HT-29 (cell line): ENCODE results near the gene AKAP9. TPM values are rescaled to one million over a fixed set of nuclear protein-coding genes. Genes with fewer than 3 reads are reported as not detected.
"Not testable (repeated sequence)": the region's sequence is repeated elsewhere in the genome, so short reads cannot be mapped to it uniquely, and the experiment has no call there.

Experiments
- DNase-seq: peaks from one replicate; pipeline ENCODE4 v3.0.0-alpha.2; 2015; ENCODE audit warnings: low spot score
- total RNA-seq: library from RNA; depleted of rRNA; stranded (reverse); fragments of >200 nt; shearing (Covaris generic); gene quantifications from 2 replicates; pipeline ENCODE4 v1.2.3, GENCODE V29; 2014

AKAP9 gene
- total RNA-seq, 1 experiment from 2014 or later, result 30.2 TPM

DNA sequence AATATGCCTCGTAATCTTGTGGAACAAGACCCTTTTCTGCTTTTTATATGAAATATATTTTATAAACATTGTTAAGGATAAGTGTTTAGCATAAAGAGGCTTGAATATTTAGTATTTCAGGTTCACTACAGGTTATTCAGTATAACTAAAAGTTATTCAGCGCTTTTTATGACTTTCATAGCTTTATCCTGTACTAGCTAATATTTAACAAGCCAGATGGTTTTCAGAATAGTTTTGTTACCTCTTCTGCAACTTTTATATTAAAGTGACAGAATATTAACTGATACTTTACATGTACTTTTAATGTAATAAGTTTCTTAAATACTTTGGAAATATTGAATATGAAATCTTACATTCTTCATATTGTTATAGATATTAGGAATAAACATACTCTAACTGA lies 118.2 kb downstream of the AKAP9 start:
- DNase-seq, result no peak

DNA sequence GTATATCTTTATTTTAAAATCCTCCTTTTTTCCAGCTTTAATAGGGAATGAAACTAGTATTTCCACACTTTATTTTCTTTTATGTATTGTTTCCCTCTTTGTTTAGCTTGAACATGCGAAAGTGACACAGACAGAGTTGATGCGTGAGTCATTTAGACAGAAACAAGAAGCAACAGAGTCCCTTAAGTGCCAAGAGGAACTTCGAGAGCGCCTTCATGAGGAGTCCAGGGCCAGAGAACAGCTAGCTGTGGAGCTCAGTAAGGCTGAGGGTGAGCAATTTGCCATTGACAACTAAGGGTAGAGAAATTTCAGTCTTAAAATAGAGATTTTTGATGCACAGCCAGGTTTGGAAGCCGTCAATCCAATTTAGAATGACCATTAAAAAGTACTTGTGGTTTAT lies 120.5 kb downstream of the AKAP9 start:
- DNase-seq, result no peak

DNA sequence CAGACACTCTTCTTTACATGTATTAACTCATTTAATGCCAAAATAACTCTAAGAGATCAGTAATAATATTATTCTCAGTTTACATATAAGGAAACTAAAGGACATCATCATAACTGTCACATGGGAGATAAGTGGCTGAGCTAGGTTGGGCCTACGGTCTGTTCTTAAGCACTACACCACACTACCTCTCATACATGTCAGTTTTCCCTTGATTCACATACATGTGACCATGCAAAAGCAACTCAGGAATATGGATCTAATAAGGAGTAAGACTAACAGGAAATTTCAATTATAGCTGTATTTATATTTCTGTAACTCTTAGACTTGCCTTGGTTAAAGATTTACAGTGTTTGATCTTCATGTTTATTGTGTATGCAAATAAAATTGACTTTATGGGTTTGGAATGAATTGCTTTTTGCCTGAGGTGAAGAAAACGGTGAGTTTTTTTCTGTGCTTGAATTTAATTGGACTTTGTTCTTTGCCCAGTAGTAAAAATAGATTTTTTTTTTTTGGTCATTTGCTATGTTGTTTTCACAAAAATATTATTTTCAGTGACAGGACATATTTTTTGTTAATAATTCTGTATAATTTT lies 123.9 kb downstream of the AKAP9 start:
- DNase-seq, result peak; percentile 32

DNA sequence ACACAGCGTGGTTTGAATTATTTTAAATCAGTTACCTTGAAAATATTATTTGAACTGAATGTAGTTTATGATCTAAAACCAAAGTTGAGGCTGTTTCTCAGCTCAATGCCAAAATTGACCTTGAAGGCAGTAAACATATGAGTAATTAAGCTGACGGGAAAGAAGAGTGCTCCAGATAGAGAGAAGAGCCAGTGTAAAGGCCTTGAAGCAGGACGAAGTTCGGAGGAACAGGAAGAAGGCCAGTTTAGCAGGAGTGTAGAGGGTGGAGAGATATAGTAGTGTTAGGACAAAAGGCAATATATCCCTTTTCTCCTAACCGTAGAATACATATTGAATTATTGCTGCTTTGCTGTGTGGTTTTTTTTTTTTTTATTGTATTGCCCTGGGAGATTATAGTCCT lies 130.4 kb downstream of the AKAP9 start:
- DNase-seq, result no peak

DNA sequence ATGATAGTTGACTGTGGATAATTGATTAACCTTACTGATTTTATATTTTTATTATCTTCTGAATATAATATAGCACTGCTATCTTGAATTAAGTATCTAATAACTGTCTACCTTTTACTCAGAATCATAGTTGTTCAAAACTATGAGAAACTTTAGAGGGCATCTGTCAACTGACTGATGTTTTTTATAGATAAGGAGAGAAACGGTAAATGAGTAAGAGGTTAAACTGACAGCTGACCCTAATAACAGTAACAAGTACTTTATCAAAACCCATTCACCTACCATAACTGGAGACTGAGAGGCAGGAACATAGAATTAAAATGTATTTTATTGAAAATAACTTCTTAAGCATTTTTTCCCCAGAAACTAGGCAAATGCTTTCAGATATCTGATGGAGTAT lies 131.5 kb downstream of the AKAP9 start:
- DNase-seq, result no peak

DNA sequence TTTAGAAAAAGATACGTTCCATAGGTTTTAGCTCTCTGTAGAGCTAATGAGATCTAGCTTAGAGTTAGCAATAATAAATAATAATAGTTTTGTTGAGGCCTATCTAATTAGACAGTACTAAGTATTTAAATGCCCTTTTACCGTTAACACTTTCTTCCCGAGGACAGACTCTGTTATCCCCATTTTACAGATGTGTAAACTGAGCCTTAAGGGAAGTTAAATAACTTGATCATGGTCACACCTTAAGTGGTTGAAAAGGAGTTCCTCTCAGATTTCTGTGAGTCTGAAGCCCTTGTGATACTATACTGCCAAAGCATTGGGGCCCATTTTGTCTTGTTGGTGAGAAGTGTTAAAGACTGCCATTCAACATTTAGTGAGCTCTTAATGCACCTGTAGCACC lies 132.0 kb downstream of the AKAP9 start:
- DNase-seq, result no peak

DNA sequence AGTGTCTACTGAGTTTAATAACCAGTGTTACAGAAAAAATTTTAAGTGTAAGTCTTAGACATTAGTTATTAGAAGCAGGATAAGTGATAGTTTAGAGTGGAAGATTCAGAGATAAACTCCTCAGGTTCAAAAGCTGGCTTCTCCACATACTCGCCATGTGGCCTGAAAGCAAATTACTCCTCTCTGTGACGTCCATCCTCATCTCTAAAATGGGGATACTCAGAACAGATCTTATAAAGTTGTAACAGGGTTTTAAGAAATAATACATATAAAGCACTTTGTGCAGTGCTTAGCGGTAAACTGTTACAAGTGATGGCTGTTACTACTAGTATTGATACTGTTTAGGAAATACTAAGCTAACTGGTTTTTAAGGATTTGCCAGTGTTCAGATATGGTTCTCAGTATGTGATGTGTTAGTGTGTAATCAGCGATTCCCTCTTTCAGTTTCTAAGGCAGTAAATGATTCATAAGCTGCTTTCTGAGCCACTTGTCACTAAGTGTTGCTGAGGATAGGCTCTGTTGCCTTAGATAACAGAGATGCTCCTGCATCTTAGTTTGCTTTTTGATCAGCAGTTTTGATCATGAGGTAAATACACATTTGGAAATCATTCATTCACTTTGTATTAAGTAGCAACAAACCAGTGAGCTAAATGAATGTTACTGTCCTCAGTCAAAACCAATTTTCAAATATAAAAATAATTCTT lies 134.9 kb downstream of the AKAP9 start:
- DNase-seq, result no peak

DNA sequence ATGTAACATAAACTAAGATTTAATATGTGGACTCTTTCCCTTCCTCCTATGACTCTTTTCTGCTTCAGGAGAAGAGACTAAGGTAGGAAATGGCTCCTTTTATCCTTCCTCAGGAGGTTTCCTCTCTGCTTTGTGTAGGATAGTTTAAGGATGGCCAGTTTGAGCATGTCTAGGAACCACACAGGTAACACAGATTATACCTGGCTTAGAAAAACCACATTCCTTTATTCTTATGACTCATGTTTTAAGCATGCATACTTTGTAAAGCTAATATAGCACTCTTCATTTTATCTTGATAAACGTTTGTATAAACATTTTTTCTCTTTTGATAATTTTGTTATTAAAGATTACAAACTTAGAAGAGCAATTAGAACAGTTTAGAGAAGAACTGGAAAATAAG lies 135.8 kb downstream of the AKAP9 start:
- DNase-seq, result peak; percentile 57

DNA sequence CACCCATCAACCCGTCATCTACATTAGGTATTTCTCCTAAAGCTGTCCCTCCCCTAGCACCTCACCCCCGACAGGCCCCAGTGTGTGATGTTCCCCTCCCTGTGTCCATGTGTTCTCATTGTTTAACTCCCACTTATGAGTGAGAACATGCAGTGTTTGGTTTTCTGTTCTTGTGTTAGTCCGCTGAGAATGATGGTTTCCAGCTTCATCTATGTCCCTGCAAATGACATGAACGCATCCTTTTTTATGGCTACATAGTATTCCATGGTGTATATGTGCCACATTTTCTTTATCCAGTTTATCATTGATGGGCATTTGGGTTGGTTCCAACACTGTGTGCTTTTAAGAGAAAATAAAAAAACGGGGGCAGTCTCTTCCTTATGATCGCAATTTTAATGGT lies 143.3 kb downstream of the AKAP9 start:
- not testable (repeated sequence) for DNase-seq

DNA sequence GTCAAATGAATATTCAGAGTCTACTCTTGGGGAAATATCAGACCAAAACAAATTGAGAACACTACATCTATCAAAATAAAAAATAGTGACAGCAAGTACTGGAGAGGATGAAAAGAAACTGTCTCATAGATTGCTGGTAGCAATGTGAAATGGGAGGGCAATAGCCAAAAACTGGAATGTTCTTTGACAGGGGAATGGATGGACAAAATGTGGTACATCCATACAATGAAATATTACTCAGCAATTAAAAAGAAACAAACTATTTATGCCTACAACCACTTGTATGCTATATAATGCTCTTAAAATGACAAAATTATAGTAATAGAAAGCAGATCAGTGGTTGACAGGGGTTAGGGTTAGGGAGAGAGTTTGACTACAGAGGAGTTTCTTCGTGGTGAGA lies 147.6 kb downstream of the AKAP9 start:
- DNase-seq, result no peak

DNA sequence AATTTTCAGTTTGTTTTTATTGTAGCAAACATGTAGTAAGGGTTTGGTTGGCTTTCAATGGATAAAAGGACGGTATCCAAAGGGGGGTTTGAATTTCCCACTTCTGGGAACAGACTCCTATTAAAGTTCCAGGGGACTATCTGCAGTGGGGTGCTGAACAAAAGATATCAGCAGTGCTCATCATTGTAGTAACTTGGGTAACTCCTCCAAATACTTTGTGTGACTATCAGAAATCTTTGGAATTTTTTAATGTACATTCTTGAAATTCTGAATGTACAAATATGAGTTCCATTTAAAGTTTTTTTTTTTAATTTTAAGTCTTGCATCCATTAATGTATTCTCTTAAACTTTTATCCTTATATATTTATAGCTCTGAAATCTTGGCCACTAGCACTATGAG lies 151.5 kb downstream of the AKAP9 start:
- DNase-seq, result no peak

DNA sequence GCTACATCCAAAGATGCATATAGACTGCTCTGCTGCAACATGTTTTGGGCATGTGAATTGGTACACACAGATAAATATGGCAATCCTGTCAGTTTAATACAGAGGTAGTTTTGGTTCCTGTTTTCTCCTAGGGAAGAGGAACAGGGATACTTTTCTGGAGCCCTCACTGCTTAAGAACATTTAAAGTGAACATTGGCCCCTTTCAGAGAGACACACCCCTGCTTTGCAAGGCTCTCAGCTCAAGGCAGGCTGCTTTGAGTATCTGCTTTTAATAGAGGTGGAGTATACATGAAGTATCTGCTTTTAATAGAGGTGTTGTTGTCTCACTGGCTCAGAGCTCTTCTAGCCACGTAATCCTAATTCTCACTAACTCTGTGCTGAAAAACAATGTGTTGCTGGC lies 154.7 kb downstream of the AKAP9 start:
- no peak for DNase-seq

DNA sequence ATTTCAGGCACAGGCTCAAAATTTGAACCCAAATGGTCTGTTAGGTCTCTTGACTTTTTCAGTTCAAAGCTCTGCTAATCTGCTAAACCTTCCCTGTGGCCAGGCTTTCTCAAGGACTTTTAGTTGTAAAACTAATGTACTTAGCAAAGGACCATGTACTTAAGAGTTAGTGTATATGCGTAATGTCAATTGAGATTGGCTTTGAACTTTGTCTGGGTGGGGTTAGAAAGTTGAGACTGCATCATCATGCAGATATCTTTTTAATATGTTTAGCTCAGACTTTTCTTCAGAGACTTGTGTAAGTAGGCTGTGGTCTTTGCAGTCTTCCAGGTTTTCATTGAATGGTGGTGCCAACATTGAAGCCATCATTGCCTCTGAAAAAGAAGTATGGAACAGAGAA lies 159.9 kb downstream of the AKAP9 start:
- no peak for DNase-seq

DNA sequence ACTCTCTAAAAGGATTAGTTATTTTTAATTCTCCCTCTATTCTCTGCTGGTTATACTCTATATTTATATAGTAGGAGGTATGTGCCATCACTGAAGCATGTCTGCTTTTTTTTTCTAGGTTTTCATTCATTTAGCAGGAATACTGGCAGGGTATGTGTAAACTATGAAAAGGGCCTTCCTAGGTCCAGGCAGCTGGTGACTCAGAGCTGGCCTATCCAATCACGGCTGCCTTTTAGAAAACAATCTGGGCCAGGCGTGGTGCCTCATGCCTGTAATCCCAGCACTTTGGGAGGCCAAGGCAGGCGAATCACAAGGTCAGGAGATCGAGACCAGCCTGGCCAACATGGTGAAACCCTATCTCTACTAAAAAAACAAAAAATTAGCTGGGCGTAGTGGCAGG lies 162.2 kb downstream of the AKAP9 start:
- DNase-seq, result not testable (repeated sequence)

DNA sequence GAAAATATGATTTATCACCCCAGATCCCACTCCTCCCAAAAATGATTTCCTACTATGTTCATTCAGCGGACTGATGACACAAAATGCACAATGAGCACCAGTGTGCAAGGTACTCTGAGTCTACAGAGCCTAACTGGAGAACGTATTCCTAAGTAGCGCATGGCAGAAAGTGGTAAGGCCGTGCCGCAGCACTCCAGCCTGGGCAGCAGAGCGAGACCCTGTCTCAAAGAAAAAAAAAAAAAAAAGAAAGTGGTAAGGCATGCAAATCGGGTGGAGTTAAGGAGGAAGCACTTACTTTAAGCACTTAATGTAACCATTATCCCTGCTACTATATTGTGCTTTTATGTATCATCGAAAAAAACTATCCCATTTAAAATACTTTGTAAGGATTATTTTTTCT lies 168.2 kb downstream of the AKAP9 start:
- DNase-seq, result no peak

DNA sequence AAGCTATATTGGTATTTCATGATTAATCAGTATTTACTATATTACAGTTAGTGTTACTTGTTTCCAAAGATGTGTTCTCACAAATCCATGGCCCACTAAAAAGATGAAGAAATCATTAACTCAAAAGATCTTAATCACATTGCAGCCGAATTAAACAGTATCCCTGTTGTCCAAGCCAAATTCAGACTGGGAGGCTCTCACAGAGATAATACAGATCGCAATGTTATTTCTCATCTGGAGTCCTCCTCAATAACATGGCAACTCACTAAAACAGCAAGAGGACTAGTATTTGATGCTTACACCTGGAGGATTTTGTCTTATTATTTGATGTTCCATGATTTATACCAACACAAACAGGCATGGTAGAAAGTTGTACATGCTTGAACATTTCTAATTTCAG lies 170.2 kb downstream of the AKAP9 start:
- no peak for DNase-seq

DNA sequence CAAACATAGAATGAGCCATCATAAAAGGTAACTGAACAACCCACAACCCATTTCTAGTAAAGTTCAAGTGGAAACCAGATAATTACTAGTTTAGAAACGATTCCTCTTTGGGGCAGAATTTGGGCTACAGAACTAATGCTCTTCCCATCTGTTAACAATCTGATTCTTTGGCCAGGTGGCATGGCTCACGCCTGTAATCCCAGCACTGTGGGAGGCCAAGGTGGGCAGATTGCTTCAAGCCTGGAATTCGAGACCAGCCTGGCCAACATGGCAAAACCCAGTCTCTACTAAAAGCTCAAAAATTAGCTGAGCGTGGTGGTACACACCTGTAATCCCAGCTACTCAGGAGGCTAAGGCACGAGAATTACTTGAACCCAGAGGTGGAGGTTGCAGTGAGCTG lies 175.2 kb downstream of the AKAP9 start:
- DNase-seq, result no peak

DNA sequence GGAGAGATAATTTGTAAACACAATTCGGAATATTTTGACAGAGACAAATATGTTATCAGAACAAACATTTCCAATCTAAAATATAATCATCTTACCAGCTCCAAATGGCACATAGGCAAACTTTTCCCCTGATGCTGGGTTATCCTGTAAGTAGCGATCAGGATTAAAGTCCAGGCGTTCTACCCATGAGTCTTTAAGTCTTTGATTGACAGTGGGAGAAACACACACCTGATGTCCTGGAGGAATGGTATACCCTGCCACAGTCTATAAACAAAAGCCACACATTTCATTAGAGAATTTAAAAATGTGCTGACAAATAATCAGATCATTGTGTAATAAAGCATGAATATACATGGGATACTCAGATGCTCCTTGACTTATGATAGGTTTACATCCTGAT lies 176.3 kb downstream of the AKAP9 start:
- DNase-seq, result no peak

DNA sequence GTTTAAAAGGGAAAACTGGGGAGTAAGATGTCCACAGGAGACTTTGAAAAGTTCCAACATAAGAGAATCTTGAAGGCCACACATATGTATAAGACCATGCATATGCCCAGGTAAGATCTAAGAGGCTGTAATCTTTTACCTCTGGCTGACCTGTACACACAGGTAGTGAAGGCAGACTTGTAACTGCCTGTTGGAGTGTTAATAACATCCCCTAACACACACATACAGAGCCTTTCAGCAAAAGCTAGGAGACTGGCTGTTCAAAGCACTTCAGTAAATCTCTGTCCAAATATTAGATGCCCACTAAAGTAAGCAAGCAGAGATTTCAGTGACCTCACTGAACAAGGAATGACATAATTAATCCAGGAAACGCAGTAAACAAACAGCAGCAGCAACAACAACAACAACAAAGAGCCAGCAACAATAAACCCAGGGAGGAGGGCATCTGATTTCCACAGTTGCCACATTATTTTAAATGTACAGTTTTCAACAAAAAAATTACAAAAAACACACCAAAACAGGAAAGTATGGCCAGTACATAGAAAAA lies 178.6 kb downstream of the AKAP9 start:
- DNase-seq, result no peak

DNA sequence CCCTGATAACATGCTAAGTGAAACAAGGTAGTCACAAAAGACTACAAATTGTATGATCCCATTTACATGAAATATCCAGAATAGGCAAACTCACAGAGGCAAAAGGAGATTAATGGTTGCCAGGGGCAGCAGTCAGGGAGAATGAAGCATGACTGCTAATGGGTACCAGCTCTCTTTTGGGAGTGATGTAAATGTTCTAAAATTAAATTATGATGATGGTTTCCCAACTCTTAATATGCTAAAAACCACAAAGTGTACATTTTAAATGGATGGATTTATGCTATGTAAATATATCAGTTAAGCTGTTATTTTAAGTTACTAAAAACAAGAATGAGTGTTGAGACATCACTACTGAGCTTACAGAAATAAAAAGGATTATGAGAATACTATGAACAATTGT lies 181.0 kb downstream of the AKAP9 start:
- no peak for DNase-seq

DNA sequence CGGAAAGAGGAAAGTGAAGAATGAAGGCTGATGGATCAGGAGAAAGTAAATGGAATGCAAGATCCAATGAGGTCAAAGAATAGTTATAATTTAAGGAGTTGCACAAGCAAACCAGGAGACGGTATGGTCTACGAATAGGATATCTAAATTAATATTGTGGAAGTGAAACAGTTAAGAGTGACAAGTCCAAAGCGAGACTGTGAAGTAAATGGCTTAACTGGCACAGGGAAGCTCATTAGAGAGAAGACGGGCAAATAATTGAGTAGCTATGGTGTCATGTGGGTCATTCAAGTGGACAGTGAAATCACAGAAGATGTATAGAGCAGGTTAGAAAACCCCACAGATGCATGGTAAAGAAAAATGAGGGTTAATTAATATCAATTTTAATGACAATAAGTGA lies 190.4 kb downstream of the AKAP9 start:
- DNase-seq, result no peak

DNA sequence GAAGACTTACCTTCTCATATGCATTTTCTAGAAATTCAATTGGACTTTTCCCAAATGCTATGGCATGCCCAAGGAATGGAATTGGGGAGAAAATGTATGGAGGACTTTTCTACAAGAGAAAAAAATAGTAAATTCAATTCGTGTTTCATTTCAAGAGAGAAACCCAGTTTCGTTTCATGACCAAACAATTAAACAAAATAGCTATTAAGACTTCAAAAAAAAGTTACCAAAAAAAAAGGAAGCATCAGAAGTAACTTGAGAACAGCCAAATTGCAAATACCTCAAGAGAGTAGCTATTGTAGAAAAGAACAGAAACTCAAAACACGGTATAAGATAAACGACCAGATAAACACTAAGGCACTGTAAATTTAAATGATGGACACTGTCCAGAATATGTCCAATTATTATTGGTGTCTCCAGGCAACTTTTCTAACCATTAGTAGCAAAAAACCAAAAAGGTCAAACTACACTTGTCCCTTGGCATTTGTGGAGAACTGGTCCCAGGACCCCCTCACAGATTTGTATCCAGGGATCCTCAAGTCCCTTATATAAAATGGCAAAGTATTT lies 191.2 kb downstream of the AKAP9 start:
- DNase-seq, result no peak

DNA sequence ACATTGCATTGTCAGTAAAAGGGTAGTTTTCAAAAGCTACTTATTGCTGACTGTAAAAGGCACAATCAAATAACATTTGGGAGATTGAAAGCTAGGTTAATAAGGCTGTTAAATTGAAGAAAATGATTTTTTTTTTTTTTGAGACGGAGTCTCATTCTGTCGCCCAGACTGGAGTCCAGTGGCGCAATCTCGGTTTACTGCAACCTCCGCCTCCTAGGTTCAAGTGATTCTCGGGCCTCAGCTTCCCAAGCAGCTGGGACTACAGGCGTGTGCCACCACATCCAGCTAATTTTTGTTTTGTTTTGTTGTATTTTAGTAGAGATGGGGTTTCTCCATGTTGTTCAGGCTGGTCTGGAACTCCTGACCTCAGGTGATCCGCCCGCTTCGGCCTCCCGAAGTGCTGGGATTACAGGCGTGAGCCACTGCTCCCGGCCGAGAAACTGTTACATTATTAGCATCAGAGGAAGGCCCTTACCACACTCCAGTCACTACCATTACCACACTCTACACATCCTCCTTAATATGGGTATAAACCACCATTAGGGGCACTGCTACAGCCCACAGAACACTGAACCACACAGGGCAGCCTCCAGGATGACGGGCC lies 192.6 kb downstream of the AKAP9 start:
- DNase-seq, result no peak
